Activated naive CD8-positive, alpha-beta T cell treated with anti-CD3 and anti-CD28 coated beads, Interleukin-2, amount 50 U/mL, for 24 hours (primary cell): ENCODE results near the gene SIPA1L3.

Experiments used
- ATAC-seq: fragments of 150-1000 bp; cut with Tn5 transposase; one replicate; pipeline ENCODE4 v1.10.0; 2021
- DNase-seq: peaks from one replicate; pipeline ENCODE4 v3.0.0; 2021
- H3K27ac Mint-ChIP-seq: one replicate; pipeline ENCODE4 v1.8.0; 2021; ENCODE audit warnings: mild to moderate bottlenecking, mixed read lengths
- H3K27me3 Mint-ChIP-seq: one replicate; pipeline ENCODE4 v1.8.0; 2021; ENCODE audit warnings: mixed read lengths
- H3K36me3 Mint-ChIP-seq: one replicate; pipeline ENCODE4 v1.8.0; 2021; ENCODE audit warnings: low read depth, mixed read lengths
- H3K4me1 Mint-ChIP-seq: one replicate; pipeline ENCODE4 v1.8.0; 2021; ENCODE audit warnings: mixed read lengths
- H3K4me3 Mint-ChIP-seq: one replicate; pipeline ENCODE4 v1.8.0; 2021; ENCODE audit warnings: mild to moderate bottlenecking, moderate library complexity, mixed read lengths
- H3K9me3 Mint-ChIP-seq: one replicate; pipeline ENCODE4 v1.8.0; 2021; ENCODE audit warnings: mixed read lengths

Gene SIPA1L3

DNA sequence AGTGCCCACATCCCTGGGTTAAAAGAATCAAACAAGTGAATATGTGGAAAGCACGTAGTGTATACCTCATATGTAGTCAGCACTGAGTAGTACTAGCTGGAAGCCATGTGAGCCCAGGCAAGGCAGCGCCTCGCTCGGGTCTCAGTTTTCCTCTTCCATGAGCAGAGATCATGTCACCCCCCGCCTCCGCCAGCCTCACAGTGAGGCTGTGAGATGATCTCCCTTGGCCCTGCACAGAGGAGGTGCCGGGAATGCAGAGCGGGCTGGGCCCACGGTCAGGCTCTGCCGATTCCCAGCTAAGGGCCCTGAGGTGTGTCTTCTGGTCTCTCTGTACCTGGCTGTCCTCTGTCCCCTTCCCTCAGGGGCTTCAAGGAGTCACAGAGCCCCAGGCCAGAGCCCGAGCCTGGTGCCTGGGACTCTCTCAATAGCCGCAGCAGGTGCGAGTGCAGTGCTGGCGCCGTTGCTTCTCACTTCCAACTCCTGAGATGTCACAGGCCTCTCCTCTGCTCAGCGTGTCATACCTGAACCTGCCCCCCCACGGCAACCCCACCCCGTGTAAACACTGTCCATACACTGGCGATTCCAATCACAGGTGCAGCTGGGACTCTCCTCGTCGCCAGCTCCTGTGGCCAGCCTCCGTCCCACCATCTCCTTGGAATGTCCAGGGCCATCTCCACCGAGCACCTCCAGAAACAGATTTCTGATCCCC is 290.1 kb downstream of the SIPA1L3 start:
- Mint-ChIP-seq H3K27me3 (no peaks in the 10 kb centered on the region), H3K27ac (no peak overlapping the region), H3K9me3 (no peaks in the 10 kb centered on the region), H3K4me3 (no peak overlapping the region), H3K36me3 (peaks cover 9% of the 10 kb centered on the region), H3K4me1 (no peaks in the 10 kb centered on the region)
- DNase-seq (no peak), ATAC-seq (no peak)

DNA sequence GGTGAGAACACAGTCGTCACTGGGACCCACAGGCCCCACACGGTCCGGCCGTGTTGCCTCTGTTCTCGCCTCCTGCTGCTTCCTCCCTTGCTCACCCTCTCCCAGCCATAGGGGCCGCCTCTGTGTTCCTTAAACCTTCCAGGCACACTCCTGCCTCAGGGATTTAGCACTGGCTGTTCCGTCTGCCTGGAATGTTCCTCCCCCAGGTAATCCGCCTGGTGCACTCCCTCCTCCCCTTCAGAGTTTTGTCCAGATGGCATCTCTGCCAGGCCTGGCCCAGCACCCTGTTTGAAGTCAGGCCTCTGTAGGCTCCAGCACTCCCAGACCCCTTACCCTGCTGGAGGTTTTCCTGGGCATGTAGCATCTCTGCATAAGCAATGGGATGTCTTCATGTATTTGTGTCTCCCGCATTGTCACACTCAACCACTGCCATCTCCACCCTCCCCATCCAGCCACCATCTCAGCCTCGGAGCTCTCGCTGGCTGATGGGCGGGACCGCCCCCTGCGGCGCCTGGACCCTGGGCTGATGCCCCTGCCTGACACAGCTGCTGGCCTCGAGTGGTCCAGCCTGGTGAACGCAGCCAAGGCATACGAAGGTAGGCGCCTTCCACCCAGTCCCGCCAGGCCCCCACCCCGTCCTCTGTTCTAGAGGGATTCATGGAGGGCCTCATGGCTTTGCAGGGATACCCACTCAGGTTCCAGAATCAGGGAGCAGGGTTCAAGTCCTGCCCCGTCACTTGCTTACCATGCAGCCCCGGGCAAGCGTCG is 291.1 kb downstream of the SIPA1L3 start:
- Mint-ChIP-seq H3K9me3 (no peaks in the 10 kb centered on the region), H3K4me1 (no peaks in the 10 kb centered on the region), H3K27me3 (no peaks in the 10 kb centered on the region), H3K36me3 (peaks cover 12% of the 10 kb centered on the region), H3K27ac (no peak overlapping the region), H3K4me3 (no peak overlapping the region)
- DNase-seq: no peak
- no peak for ATAC-seq

DNA sequence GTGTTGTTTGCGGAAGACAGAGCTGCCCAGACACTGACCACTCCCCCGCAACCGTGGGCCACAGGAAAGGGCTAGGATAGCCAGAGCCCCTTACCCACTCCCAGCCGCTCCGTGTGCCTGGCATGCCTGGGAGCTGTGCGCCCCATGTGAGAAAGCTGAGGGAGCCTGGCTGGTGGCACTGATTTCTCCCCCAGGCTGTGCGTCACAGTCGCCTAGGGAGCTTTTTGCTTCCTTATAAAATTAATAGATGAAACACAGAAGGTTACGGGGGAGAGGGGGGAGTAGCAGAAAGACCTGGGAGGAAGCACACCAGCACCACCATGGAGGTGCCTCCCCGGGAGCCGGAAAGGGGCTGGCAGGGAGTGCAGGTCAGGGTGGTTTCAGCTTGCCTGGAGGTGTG is 292.3 kb downstream of the SIPA1L3 start:
- ATAC-seq (no peak), DNase-seq (no peak)
- no peak overlapping the region for H3K27ac Mint-ChIP-seq
- no peaks in the 10 kb centered on the region for H3K27me3 Mint-ChIP-seq
- H3K4me3 Mint-ChIP-seq: no peak overlapping the region
- no peaks in the 10 kb centered on the region for H3K4me1 Mint-ChIP-seq
- peaks cover 15% of the 10 kb centered on the region for H3K36me3 Mint-ChIP-seq
- no peaks in the 10 kb centered on the region for H3K9me3 Mint-ChIP-seq

DNA sequence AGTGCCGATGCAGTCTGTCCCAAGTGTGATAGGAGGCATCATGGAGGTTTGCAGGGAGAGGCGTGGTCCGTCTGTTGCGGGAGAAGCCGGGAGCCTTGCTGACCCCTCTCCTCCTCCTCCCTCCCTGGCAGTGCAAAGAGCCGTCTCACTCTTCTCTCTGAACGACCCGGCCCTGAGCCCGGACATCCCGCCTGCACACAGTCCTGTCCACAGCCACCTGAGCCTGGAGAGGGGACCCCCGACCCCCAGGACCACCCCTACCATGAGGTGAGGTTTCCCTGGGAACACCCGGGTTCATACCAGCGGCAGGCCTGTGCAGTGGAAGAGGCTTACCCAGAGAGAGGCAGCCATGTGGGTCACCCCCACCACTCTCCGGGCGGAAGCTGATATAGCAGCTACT is 294.7 kb downstream of the SIPA1L3 start:
- H3K27ac Mint-ChIP-seq: no peak overlapping the region
- no peaks in the 10 kb centered on the region for H3K9me3 Mint-ChIP-seq
- H3K36me3 Mint-ChIP-seq: peaks cover 10% of the 10 kb centered on the region
- no peak for ATAC-seq
- H3K4me3 Mint-ChIP-seq: no peak overlapping the region
- no peaks in the 10 kb centered on the region for H3K27me3 Mint-ChIP-seq
- DNase-seq: no peak
- no peaks in the 10 kb centered on the region for H3K4me1 Mint-ChIP-seq

DNA sequence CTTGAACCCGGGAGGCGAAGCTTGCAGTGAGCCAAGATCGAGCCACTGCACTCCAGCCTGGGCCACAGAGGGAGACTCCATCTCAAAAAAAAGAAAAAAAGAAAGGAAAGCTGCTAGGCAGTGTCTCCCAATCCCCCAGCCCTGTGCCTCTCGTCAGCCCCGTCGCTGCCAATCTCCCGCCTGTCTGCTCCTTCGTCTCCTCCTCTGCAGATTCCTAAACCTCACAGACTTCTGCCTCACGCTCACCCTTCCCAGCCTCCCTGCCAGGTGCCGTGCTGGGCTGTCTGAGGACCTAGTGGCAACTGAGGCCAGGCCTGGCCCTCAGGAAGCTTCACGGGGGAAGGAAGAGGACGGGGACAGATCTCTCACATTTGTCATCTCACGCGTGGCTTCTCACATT is 295.5 kb downstream of the SIPA1L3 start:
- peaks cover 10% of the 10 kb centered on the region for H3K36me3 Mint-ChIP-seq
- no peaks in the 10 kb centered on the region for H3K4me1 Mint-ChIP-seq
- no peaks in the 10 kb centered on the region for H3K9me3 Mint-ChIP-seq
- no peak overlapping the region for H3K4me3 Mint-ChIP-seq
- H3K27me3 Mint-ChIP-seq: no peaks in the 10 kb centered on the region
- H3K27ac Mint-ChIP-seq: no peak overlapping the region
- DNase-seq: no peak
- ATAC-seq: no peak

DNA sequence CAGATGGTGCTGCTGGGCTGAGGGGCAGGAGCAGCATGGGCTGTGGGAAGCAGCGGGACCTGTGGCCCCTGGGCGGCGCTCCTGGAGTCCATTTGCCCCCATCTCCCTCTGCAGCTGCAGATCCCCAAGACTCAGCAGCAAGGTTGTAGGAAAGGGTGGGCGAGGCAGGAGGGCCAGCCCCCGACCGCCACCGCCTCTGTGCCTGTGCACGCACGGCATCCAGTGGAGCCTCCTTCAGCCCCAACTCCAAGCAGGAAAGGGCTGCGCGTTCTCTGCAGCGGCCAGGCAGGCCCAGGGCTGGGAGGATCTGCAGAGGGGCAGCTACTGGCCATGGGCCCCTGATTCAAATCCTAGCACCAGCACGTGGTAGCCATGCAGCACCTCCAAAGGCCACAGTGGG is 296.2 kb downstream of the SIPA1L3 start:
- H3K36me3 Mint-ChIP-seq: peaks cover 10% of the 10 kb centered on the region
- no peak overlapping the region for H3K4me3 Mint-ChIP-seq
- no peak for DNase-seq
- no peaks in the 10 kb centered on the region for H3K4me1 Mint-ChIP-seq
- H3K27ac Mint-ChIP-seq: no peak overlapping the region
- no peak for ATAC-seq
- peaks cover 3% of the 10 kb centered on the region for H3K27me3 Mint-ChIP-seq
- H3K9me3 Mint-ChIP-seq: no peaks in the 10 kb centered on the region

DNA sequence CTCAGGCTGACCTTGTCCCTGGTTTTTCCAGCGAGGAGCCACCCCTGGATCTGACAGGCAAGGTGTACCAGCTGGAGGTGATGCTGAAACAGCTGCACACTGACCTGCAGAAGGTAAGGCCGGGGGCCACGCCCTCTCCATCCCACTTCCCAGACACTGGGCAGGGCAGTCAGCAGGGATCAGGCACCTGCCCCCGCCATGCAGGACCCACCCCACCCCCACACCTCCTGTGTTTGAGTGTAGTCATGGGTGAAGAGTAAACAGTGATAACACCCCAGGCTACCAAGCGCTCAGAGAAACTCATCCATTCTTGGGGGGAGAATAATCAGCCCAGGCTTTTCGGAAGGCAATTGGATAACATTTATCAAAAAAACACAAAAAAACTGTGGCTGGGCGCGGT is 297.1 kb downstream of the SIPA1L3 start:
- no peak for ATAC-seq

DNA sequence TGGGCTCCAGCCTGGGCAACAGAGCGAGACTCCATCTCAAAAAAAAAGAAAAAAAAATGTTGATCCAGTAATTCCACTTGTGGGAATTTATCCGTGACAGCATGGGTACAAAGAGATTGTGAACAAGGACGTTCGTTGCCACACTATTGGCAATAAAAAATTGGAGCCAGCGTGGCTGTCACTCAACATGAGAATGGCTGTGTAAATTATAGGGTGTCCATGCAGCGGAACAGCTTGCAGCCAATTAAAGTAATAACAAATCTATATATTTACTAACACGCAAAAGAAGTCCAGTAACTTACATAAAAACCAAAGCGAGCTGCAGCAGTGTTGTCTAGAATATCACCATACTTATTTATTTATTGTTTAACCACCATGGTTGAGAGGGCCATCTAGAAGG is 297.7 kb downstream of the SIPA1L3 start:
- peaks cover 11% of the 10 kb centered on the region for H3K36me3 Mint-ChIP-seq
- peaks cover under 1% of the 10 kb centered on the region for H3K4me1 Mint-ChIP-seq
- no peak overlapping the region for H3K4me3 Mint-ChIP-seq
- ATAC-seq (no peak), DNase-seq (no peak)
- H3K27ac Mint-ChIP-seq: no peak overlapping the region
- peaks cover 18% of the 10 kb centered on the region for H3K27me3 Mint-ChIP-seq
- no peaks in the 10 kb centered on the region for H3K9me3 Mint-ChIP-seq

More for the DNA sequence above, 297.1 kb downstream of the SIPA1L3 start:
- peaks cover 11% of the 10 kb centered on the region for H3K36me3 Mint-ChIP-seq
- no peak for DNase-seq
- no peak overlapping the region for H3K4me3 Mint-ChIP-seq
- H3K27me3 Mint-ChIP-seq: peaks cover 11% of the 10 kb centered on the region
- H3K27ac Mint-ChIP-seq: no peak overlapping the region
- H3K9me3 Mint-ChIP-seq: no peaks in the 10 kb centered on the region
- H3K4me1 Mint-ChIP-seq: no peaks in the 10 kb centered on the region

DNA sequence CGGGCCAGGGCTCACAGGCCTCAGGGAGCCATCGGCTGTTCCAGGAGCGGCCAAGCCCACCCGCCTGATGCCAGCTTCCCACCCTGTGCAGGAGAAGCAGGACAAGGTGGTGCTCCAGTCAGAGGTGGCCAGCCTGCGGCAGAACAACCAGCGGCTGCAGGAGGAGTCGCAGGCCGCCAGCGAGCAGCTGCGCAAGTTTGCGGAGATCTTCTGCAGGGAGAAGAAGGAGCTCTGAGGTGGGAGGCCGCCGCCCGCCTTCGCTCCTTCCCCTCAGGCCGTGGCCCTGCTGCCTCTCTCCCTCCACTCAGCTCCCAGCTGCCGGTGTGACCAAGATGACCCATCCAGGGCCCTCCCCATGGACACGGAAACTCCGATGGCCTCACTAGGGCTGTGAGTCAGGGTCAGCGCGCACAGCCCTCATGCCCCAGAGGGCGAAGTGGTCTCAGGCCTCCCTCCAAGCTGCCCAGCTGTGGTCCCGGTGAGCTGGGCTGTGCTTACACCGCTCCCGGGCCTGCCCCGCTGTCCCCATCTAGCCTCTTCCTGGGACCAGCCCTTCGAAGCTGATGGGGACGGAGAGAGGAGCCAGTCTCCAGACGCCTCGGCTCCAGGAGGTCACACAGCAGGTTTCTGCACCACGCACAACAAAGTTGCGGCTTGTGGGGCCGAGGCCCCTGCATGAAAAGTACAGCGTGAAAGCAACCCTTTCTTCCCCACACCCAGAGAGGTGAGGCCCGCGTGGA is 299.2 kb downstream of the SIPA1L3 start:
- Mint-ChIP-seq H3K9me3 (no peaks in the 10 kb centered on the region), H3K27me3 (peaks cover 30% of the 10 kb centered on the region), H3K4me1 (peaks cover 10% of the 10 kb centered on the region), H3K27ac (no peak overlapping the region), H3K4me3 (no peak overlapping the region), H3K36me3 (peaks cover 11% of the 10 kb centered on the region)
- DNase-seq (no peak), ATAC-seq (no peak)

DNA sequence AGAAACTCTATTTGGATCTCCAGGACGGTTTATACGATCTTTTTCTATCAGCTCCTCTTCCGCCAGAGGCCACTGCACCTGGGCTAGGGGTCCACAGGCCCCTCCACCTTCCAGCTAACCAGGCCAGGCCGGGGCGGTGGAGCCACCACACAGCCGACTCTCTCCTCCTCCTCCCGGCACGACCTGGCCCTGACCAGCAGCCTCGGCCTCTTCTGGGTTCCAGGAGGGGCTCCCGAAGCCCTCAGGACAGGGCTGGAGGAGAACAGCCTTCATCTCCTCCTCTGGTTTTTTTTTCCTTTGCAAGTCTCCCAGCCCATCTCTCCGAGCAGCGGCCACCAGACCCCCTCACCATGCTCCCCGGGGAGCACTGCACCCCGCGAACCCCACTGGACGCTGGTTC is 299.9 kb downstream of the SIPA1L3 start:
- H3K27me3 Mint-ChIP-seq: peaks cover 30% of the 10 kb centered on the region
- H3K4me3 Mint-ChIP-seq: no peak overlapping the region

DNA sequence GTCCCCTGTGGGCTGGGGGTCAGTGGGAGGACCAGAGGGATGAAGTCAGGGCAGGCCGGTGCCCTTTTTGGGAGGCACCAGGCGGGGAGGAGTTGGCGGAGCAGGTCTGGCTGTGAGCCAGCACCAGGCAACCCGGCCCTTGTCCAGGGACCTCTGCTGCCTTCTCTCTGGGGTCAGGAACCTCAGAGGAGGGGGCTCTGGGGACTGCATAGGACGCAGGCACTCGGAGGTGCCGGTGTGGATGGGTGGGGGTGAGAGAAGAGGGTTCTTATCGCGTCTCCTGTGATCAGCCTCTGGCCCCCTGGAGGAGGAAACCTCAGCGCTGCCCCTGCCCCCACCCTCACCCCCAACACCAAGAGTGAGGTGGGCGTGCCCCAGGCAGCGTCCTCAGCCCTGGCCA is 300.5 kb downstream of the SIPA1L3 start:
- Mint-ChIP-seq H3K4me1 (peaks cover 10% of the 10 kb centered on the region), H3K9me3 (no peaks in the 10 kb centered on the region), H3K36me3 (peaks cover 7% of the 10 kb centered on the region), H3K27ac (no peak overlapping the region), H3K4me3 (no peak overlapping the region), H3K27me3 (peaks cover 35% of the 10 kb centered on the region)
- DNase-seq (no peak), ATAC-seq (no peak)

More for the DNA sequence above, 299.9 kb downstream of the SIPA1L3 start:
- Mint-ChIP-seq H3K9me3 (no peaks in the 10 kb centered on the region), H3K27ac (no peak overlapping the region), H3K4me1 (peaks cover 10% of the 10 kb centered on the region), H3K36me3 (peaks cover 8% of the 10 kb centered on the region)
- no peak for ATAC-seq
- no peak for DNase-seq

DNA sequence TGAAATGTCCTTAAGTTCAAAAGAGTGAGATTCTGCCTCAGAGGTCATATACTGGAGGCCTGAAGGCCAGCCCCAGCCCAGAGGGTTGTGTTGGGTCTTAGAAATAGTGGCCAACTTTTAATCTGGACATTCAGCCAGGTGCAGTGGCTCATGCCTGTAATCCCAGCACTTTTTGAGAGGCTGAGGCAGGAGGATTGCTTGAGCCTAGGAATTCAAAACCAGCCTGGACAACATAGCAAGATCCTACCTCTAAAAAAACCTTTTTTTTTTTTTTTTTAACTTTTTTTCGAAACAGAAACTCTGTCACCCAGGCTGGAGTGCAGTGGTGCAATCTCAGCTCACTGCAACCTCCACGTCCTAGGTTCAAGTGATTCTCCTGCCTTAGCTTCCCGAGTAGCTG is 301.6 kb downstream of the SIPA1L3 start:
- Mint-ChIP-seq H3K27me3 (peaks cover 39% of the 10 kb centered on the region), H3K27ac (no peak overlapping the region), H3K4me1 (peaks cover 15% of the 10 kb centered on the region), H3K9me3 (no peaks in the 10 kb centered on the region), H3K4me3 (no peak overlapping the region), H3K36me3 (peaks cover 5% of the 10 kb centered on the region)
- no peak for ATAC-seq
- no peak for DNase-seq

DNA sequence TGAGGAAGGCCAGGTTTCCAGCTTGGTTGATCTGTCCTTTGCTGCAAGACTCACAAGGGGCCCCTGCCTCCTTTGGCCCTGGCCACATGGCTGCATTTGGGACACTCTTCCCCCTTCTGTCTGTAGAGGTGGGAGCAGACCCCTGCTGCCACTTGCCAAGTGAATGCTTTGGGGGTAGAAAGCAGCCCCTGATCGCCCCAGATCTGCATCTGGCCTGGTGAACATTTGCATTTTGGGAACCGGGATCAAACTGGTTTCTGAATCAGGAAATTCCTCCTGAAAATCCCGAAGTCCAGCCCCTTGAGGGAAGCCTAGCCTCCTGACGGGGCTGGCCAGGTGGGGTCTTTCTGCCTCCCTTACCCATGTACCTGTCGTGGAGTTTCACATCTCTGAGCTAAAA is 302.1 kb downstream of the SIPA1L3 start:
- peaks cover 7% of the 10 kb centered on the region for H3K36me3 Mint-ChIP-seq
- no peak overlapping the region for H3K27ac Mint-ChIP-seq
- peaks cover 21% of the 10 kb centered on the region for H3K4me1 Mint-ChIP-seq
- H3K4me3 Mint-ChIP-seq: no peak overlapping the region
- H3K27me3 Mint-ChIP-seq: peaks cover 45% of the 10 kb centered on the region
- ATAC-seq (no peak), DNase-seq (no peak)
- H3K9me3 Mint-ChIP-seq: peaks cover 4% of the 10 kb centered on the region

DNA sequence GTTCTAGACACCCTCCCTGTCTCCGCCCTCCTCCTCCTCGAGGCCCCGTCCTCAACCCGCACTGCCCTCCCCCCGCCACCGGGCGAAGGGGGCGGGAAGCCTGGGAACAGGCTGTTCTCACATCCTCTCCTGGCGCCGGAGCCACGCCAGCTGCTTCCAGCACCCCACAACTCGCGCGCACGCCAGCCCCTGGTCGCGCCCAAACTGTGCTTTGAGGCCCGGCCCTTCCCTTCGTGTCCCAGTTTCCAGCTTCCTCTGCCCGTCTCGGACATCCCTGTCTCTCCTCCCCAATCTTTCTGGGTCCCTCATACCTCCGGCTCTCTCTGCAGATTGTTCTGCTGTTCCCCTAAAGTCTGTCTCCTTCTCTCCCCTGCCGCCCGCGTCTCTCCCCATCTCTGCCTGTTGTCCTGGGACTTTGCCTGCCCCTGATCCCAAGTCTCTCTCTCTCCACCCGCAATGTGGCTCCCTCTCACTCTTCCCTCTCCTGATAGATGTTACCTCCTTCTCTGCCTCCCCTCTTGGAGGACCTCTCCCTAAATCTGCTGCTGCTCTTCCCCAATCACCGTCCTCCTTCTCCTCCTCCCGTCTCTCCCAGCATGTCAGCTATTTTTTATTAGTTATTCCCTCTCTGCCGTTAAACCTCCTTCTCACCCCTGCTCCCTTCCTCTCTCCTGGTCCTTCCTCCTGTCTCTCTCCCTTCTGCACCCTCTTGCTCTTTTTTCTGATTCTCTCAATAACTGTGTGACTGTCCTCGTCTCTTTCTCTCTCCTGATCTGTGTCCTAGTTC is 302.9 kb downstream of the SIPA1L3 start:
- DNase-seq (no peak), ATAC-seq (no peak)
- peaks cover 4% of the 10 kb centered on the region for H3K9me3 Mint-ChIP-seq
- no peak overlapping the region for H3K27ac Mint-ChIP-seq
- peaks cover 7% of the 10 kb centered on the region for H3K36me3 Mint-ChIP-seq
- no peak overlapping the region for H3K4me3 Mint-ChIP-seq
- peaks cover 26% of the 10 kb centered on the region for H3K4me1 Mint-ChIP-seq
- peaks cover 49% of the 10 kb centered on the region for H3K27me3 Mint-ChIP-seq
